ENCODE data around the gene C19orf53. TPM values are rescaled to one million over a fixed set of nuclear protein-coding genes. Genes with fewer than 3 reads are reported as not detected.
A peak's percentile ranks its signal among the peaks of the same experiment; 100 is the strongest.

The C19orf53 gene
- total and polyA plus RNA-seq, 2 of the 13 experiments (the other 11 are each of a cell fraction or from before 2014, with no cell fraction given) = 129 to 130 TPM

DNA sequence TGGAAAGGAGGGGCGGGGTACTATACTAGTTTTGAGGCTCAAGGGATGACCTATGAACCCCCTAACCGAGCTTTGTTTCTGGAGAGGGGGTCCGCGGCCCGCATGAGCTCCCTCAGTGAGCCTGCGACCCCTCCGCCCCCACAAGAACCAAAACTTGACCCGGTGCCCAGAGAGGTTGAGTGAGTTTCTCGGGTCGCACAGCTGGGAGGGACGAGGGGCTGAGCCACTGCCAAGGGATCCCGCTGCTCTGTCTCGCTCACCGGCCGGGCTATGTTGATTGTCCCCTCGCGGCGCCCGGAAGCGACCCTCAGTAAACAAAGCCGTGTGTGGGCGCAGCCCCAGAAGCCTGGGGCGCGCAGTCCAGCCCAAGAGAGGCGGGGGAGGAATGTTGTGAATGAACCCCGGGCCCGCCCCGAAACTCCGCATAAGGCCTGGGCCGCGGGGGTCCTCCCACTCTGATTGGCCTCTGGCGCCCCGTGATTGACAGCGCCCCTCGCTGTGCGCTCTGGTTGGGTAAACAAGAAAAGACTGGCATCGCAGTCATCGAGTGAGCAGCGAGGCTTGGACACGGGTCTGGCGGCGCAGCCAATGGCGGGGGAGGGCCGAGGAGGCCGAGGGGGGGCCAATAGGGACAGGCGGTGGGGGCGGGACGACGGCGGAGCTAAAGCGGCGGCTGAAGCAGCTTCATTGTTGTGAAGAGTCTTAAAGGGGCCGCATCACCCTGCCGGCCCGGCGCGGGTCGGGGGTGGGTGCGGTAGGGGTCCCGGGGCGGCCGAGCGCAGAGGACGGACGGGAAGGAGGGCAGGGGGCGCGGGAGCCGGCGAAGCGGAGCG is 20.7 kb downstream of the C19orf53 start, which contains the start of gene ZSWIM4 (continued):
- TF ChIP-seq ZBTB4 (CRISPR knock-in tag; IDR thresholded peaks at IDR 0.05; ENCODE audit: borderline replicate concordance) (no peak), ZSCAN30 (CRISPR knock-in tag; IDR thresholded peaks at IDR 0.05) (no peak), NCOR1 (IDR thresholded peaks at IDR 0.05; ENCODE audit: borderline replicate concordance, low read length) (no peak), ZNF383 (CRISPR knock-in tag; IDR thresholded peaks at IDR 0.05; ENCODE audit: borderline replicate concordance) (no peak), HNF4A (CRISPR knock-in tag; IDR thresholded peaks at IDR 0.05) (no peak), ZNF30 (CRISPR knock-in tag; IDR thresholded peaks at IDR 0.05) (0 out of 2 replicates have a peak, but pooled peaks have one; percentile 15), ZNF737 (CRISPR knock-in tag; IDR thresholded peaks at IDR 0.05; ENCODE audit: borderline replicate concordance) (no peak), ZNF776 (CRISPR knock-in tag; IDR thresholded peaks at IDR 0.05) (no peak), POGZ (CRISPR knock-in tag; IDR thresholded peaks at IDR 0.05) (peak; percentile 36; the same call in 1 of the 2 replicates), TERF1 (CRISPR knock-in tag; IDR thresholded peaks at IDR 0.05) (no peak), ELK4 (CRISPR knock-in tag; IDR thresholded peaks at IDR 0.05; ENCODE audit: borderline replicate concordance) (no peak), PREB (CRISPR knock-in tag; IDR thresholded peaks at IDR 0.05) (no peak), NFRKB (IDR thresholded peaks at IDR 0.05) (no peak), FOXC1 (CRISPR knock-in tag; IDR thresholded peaks at IDR 0.05; ENCODE audit: borderline replicate concordance) (no peak), RFX5 (IDR thresholded peaks at IDR 0.05; ENCODE audit: low read depth, low read length) (no peak), BRCA1 (CRISPR knock-in tag; IDR thresholded peaks at IDR 0.05) (no peak), PTBP1 (IDR thresholded peaks at IDR 0.05; ENCODE audit: low read depth, low read length, poor library complexity, severe bottlenecking) (peak; percentile 83), HNRNPK (IDR thresholded peaks at IDR 0.05; ENCODE audit: low read depth, low read length, poor library complexity, severe bottlenecking) (peak; percentile 33), FOXO4 (CRISPR knock-in tag; conservative IDR thresholded peaks at IDR 0.05) (no peak)

Measured in HepG2 (cell line).